Central memory CD8-positive, alpha-beta T cell (primary cell): Measurements from ENCODE around the gene MAPK12.

Source experiments
- ATAC-seq: fragments of 150-1000 bp; cut with Tn5 transposase; replicated peaks from 2 replicates; pipeline ENCODE4 v1.10.0; 2022; ENCODE audit warnings: mild to moderate bottlenecking, moderate FRiP score, moderate number of reproducible peaks; ENCODE audit not compliant: poor library complexity, severe bottlenecking; ENCODE audit errors: extremely low read depth
- DNase-seq, 2 donors: peaks; one replicate each; pipeline ENCODE4 v3.0.0; 2021; ENCODE audit warnings: low spot score in 2 of 2
- H3K27ac Mint-ChIP-seq: one replicate; pipeline ENCODE4 v1.8.0; 2022; ENCODE audit warnings: low read depth, mild to moderate bottlenecking, moderate library complexity, mixed read lengths
- H3K27me3 Mint-ChIP-seq: one replicate; pipeline ENCODE4 v1.8.0; 2022; ENCODE audit warnings: mixed read lengths
- H3K36me3 Mint-ChIP-seq: one replicate; pipeline ENCODE4 v1.8.0; 2022; ENCODE audit warnings: mild to moderate bottlenecking, moderate library complexity, mixed read lengths; ENCODE audit not compliant: insufficient read depth
- H3K4me1 Mint-ChIP-seq: one replicate; pipeline ENCODE4 v1.8.0; 2022; ENCODE audit warnings: mixed read lengths
- H3K4me3 Mint-ChIP-seq: one replicate; pipeline ENCODE4 v1.8.0; 2022; ENCODE audit warnings: mild to moderate bottlenecking, moderate library complexity, mixed read lengths
- H3K9me3 Mint-ChIP-seq: one replicate; pipeline ENCODE4 v1.8.0; 2022; ENCODE audit warnings: mixed read lengths

The MAPK12 gene

GRCh38 chr22:50283821-50284220, 22.3 kb upstream of the MAPK12 start:
- Mint-ChIP-seq H3K4me1 (no peaks in the 10 kb centered on the region), H3K36me3 (peaks cover 2% of the 10 kb centered on the region), H3K27me3 (no peaks in the 10 kb centered on the region), H3K9me3 (no peaks in the 10 kb centered on the region), H3K4me3 (no peak overlapping the region), H3K27ac (no peak overlapping the region)
- no peak for DNase-seq
- no peak for ATAC-seq

- no peaks in the 10 kb centered on the region for H3K9me3 Mint-ChIP-seq
- H3K27ac Mint-ChIP-seq = no peak overlapping the region
- DNase-seq = no peak
- peaks cover 2% of the 10 kb centered on the region for H3K36me3 Mint-ChIP-seq
- H3K27me3 Mint-ChIP-seq = no peaks in the 10 kb centered on the region
- no peaks in the 10 kb centered on the region for H3K4me1 Mint-ChIP-seq
- H3K4me3 Mint-ChIP-seq = no peak overlapping the region
- no peak for ATAC-seq
Observed at GRCh38 chr22:50282361-50283155, 21.1 kb upstream of the MAPK12 start.

GRCh38 chr22:50281957-50282356, 20.5 kb upstream of the MAPK12 start:
- no peak for ATAC-seq
- H3K36me3 Mint-ChIP-seq = peaks cover 2% of the 10 kb centered on the region
- H3K4me3 Mint-ChIP-seq = no peak overlapping the region
- no peak overlapping the region for H3K27ac Mint-ChIP-seq
- no peaks in the 10 kb centered on the region for H3K4me1 Mint-ChIP-seq
- H3K27me3 Mint-ChIP-seq = no peaks in the 10 kb centered on the region
- no peak for DNase-seq
- H3K9me3 Mint-ChIP-seq = no peaks in the 10 kb centered on the region

- no peaks in the 10 kb centered on the region for H3K27me3 Mint-ChIP-seq
- peaks cover 4% of the 10 kb centered on the region for H3K36me3 Mint-ChIP-seq
- no peak overlapping the region for H3K27ac Mint-ChIP-seq
- no peak overlapping the region for H3K4me3 Mint-ChIP-seq
- no peaks in the 10 kb centered on the region for H3K9me3 Mint-ChIP-seq
- no peak for DNase-seq
- no peak for ATAC-seq
- no peaks in the 10 kb centered on the region for H3K4me1 Mint-ChIP-seq
Observed at GRCh38 chr22:50281384-50281760, 19.9 kb upstream of the MAPK12 start.

GRCh38 chr22:50280708-50281383, 19.4 kb upstream of the MAPK12 start:
- Mint-ChIP-seq H3K9me3 (no peaks in the 10 kb centered on the region), H3K27ac (no peak overlapping the region), H3K36me3 (peaks cover 6% of the 10 kb centered on the region), H3K27me3 (no peaks in the 10 kb centered on the region), H3K4me1 (no peaks in the 10 kb centered on the region), H3K4me3 (no peak overlapping the region)
- DNase-seq = no peak
- no peak for ATAC-seq

- Mint-ChIP-seq H3K4me1 (no peaks in the 10 kb centered on the region), H3K27me3 (no peaks in the 10 kb centered on the region), H3K27ac (no peak overlapping the region), H3K36me3 (peaks cover 8% of the 10 kb centered on the region), H3K4me3 (no peak overlapping the region), H3K9me3 (no peaks in the 10 kb centered on the region)
- no peak for ATAC-seq
- no peak for DNase-seq
Observed at GRCh38 chr22:50280022-50280707, 18.7 kb upstream of the MAPK12 start.

GRCh38 chr22:50278956-50279619, 17.6 kb upstream of the MAPK12 start:
- Mint-ChIP-seq H3K27ac (no peak overlapping the region), H3K4me3 (no peak overlapping the region), H3K9me3 (no peaks in the 10 kb centered on the region), H3K36me3 (peaks cover 8% of the 10 kb centered on the region), H3K27me3 (no peaks in the 10 kb centered on the region), H3K4me1 (peaks cover 2% of the 10 kb centered on the region)
- no peak for DNase-seq
- no peak for ATAC-seq

- no peaks in the 10 kb centered on the region for H3K27me3 Mint-ChIP-seq
- H3K27ac Mint-ChIP-seq = no peak overlapping the region
- peaks cover 7% of the 10 kb centered on the region for H3K4me1 Mint-ChIP-seq
- no peak overlapping the region for H3K4me3 Mint-ChIP-seq
- H3K36me3 Mint-ChIP-seq = peaks cover 8% of the 10 kb centered on the region
- ATAC-seq (no peak), DNase-seq (no peak)
- no peaks in the 10 kb centered on the region for H3K9me3 Mint-ChIP-seq
Observed at GRCh38 chr22:50278461-50278860, 17.0 kb upstream of the MAPK12 start.

- no peaks in the 10 kb centered on the region for H3K27me3 Mint-ChIP-seq
- no peak overlapping the region for H3K4me3 Mint-ChIP-seq
- DNase-seq = no peak
Observed at GRCh38 chr22:50277761-50278160, 16.3 kb upstream of the MAPK12 start.

GRCh38 chr22:50276143-50276542, 14.7 kb upstream of the MAPK12 start:
- H3K27ac Mint-ChIP-seq = no peak overlapping the region
- H3K36me3 Mint-ChIP-seq = peaks cover 8% of the 10 kb centered on the region
- peaks cover 7% of the 10 kb centered on the region for H3K4me1 Mint-ChIP-seq
- ATAC-seq = peak; percentile 77
- H3K27me3 Mint-ChIP-seq = no peaks in the 10 kb centered on the region
- peak in 1 of 2 donors; percentile 28 for DNase-seq
- no peak overlapping the region for H3K4me3 Mint-ChIP-seq
- H3K9me3 Mint-ChIP-seq = no peaks in the 10 kb centered on the region

More at GRCh38 chr22:50277761-50278160, 16.3 kb upstream of the MAPK12 start:
- no peak for ATAC-seq
- peaks cover 8% of the 10 kb centered on the region for H3K36me3 Mint-ChIP-seq
- H3K4me1 Mint-ChIP-seq = peaks cover 7% of the 10 kb centered on the region
- H3K27ac Mint-ChIP-seq = no peak overlapping the region
- no peaks in the 10 kb centered on the region for H3K9me3 Mint-ChIP-seq

- no peak for DNase-seq
- Mint-ChIP-seq H3K36me3 (peaks cover 8% of the 10 kb centered on the region), H3K9me3 (no peaks in the 10 kb centered on the region), H3K4me1 (peaks cover 7% of the 10 kb centered on the region), H3K4me3 (no peak overlapping the region), H3K27me3 (no peaks in the 10 kb centered on the region), H3K27ac (no peak overlapping the region)
- no peak for ATAC-seq
Observed at GRCh38 chr22:50275181-50276055, 13.9 kb upstream of the MAPK12 start.

GRCh38 chr22:50274771-50275170, 13.3 kb upstream of the MAPK12 start:
- H3K27ac Mint-ChIP-seq = no peak overlapping the region
- no peak overlapping the region for H3K4me3 Mint-ChIP-seq
- no peaks in the 10 kb centered on the region for H3K27me3 Mint-ChIP-seq
- ATAC-seq = no peak
- H3K9me3 Mint-ChIP-seq = no peaks in the 10 kb centered on the region
- peaks cover 8% of the 10 kb centered on the region for H3K36me3 Mint-ChIP-seq
- no peak for DNase-seq
- H3K4me1 Mint-ChIP-seq = peaks cover 7% of the 10 kb centered on the region
